Kidney (tissue), 14 donors: Measurements from ENCODE around the gene ARL15. TPM values are rescaled to one million over a fixed set of nuclear protein-coding genes. Genes with fewer than 3 reads are reported as not detected.

Source experiments
- DNase-seq, 5 donors: peaks; one replicate each; pipeline ENCODE4 v3.0.0-alpha.2; 2013 to 2020
- FAIRE-seq: peaks from 2 replicates; lab custom pipeline; 2012; peaks lifted over from hg19 to GRCh38; lab: Jason Lieb, UNC
- H3K27ac ChIP-seq, 2 donors: one replicate each; pipeline ENCODE4 v1.7.0; 2013; ENCODE audit warnings: low read depth in 2 of 2, low read length in 2 of 2, inconsistent platforms in 1 of 2
- H3K27me3 ChIP-seq: one replicate; pipeline ENCODE4 v1.7.1; 2013; ENCODE audit warnings: low read length, inconsistent platforms; ENCODE audit not compliant: control insufficient read depth, insufficient read depth
- H3K36me3 ChIP-seq, 3 donors: one replicate each; pipeline versions ENCODE4 v1.7.0 to v1.7.1; 2013; ENCODE audit warnings: low read length in 3 of 3, control low read depth in 1 of 3, inconsistent platforms in 1 of 3; ENCODE audit not compliant: insufficient read depth in 3 of 3, control insufficient read depth in 2 of 3
- H3K4me1 ChIP-seq, 3 donors: one replicate each; pipeline versions ENCODE4 v1.7.0 to v1.7.1; 2013; ENCODE audit warnings: low read length in 3 of 3, inconsistent platforms in 1 of 3, low read depth in 1 of 3; ENCODE audit not compliant: control insufficient read depth in 2 of 3, insufficient read depth in 2 of 3
- H3K4me3 ChIP-seq, 3 donors: one replicate each; pipeline versions ENCODE4 v1.7.0 to v1.8.1; 2013; ENCODE audit warnings: low read length in 3 of 3, control low read depth in 1 of 3, inconsistent platforms in 1 of 3
- H3K9ac ChIP-seq, 3 donors: one replicate each; pipeline versions ENCODE4 v1.7.0 to v1.7.1; 2013; ENCODE audit warnings: low read length in 3 of 3, control low read depth in 1 of 3, inconsistent platforms in 1 of 3
- H3K9me3 ChIP-seq, 3 donors: one replicate each; pipeline versions ENCODE4 v1.7.0 to v1.7.1; 2013; ENCODE audit warnings: low read length in 3 of 3, control low read depth in 1 of 3, inconsistent platforms in 1 of 3; ENCODE audit not compliant: control insufficient read depth in 2 of 3, insufficient read depth in 1 of 3
- intact Hi-C: fragments of 100-400 bp; cut with DNase I; formaldehyde crosslinking; loops from one replicate; pipeline ENCODE4 v1.11.1; 2022
- polyA plus RNA-seq: library from polyadenylated mRNA; stranded (reverse); fragments of 350-450 nt; fragmentation: Illumina TruSeq; extraction: RNeasy Lipid Tissue Mini Kit (QIAGEN cat#74804); gene quantifications from one replicate; pipeline ENCODE4 v1.2.3, GENCODE V29; 2014; ENCODE audit warnings: low read depth, low replicate concordance; ENCODE audit not compliant: insufficient read depth
- total RNA-seq: library from RNA; stranded (reverse); fragmentation: NEBNext Ultra II Directional; extraction: Animal tissue kit (Norgen Biotek cat#: 25700); gene quantifications from one replicate; pipeline ENCODE4 v1.2.1, GENCODE V29; 2021
- TF ChIP-seq, protein P1 (sequence below): IDR thresholded peaks from 3 replicates; pipeline ENCODE4 v1.5.1; 2012; ENCODE audit warnings: mild to moderate bottlenecking, moderate library complexity, borderline replicate concordance; ENCODE audit not compliant: insufficient read depth; ENCODE audit errors: extremely low read depth
- donor health status: control.
- donor health status: control.
- donor health status: control.
- donor health status: control.
- donor health status: control.
- donor health status: DM: yes; HTN: yes; CAD: no.
- donor health status: Normal renal cell carcinoma (clear cell type).

Gene ARL15
- total and polyA plus RNA-seq, 2 donors from 2014 or later = 21.1 to 36.6 TPM

DNA sequence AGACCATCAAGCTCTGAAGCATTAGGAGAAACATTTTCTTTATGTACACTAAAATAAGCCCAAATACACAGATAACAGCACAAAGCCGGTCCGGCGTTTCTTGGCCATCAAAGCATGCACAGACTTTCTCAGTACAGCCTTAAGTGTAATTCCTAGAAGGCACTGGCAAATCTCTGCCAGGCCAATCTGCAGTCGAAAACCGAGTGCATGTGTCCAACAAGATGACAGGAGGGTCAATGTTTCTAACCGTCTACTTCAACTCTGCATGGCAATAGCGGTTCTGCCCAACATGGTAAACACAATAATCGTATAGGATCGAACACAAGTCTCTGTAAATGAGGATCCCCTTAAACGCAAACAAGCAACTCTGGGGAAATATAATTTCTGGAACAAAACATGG, 1.1 kb downstream of the ARL15 start:
- TF ChIP-seq, protein P1, sequence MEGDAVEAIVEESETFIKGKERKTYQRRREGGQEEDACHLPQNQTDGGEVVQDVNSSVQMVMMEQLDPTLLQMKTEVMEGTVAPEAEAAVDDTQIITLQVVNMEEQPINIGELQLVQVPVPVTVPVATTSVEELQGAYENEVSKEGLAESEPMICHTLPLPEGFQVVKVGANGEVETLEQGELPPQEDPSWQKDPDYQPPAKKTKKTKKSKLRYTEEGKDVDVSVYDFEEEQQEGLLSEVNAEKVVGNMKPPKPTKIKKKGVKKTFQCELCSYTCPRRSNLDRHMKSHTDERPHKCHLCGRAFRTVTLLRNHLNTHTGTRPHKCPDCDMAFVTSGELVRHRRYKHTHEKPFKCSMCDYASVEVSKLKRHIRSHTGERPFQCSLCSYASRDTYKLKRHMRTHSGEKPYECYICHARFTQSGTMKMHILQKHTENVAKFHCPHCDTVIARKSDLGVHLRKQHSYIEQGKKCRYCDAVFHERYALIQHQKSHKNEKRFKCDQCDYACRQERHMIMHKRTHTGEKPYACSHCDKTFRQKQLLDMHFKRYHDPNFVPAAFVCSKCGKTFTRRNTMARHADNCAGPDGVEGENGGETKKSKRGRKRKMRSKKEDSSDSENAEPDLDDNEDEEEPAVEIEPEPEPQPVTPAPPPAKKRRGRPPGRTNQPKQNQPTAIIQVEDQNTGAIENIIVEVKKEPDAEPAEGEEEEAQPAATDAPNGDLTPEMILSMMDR = no peak
- intact Hi-C loops = loop anchor here (10.0 kb wide), 1 partner anchor 54 kb away; no protein-coding TSS in a partner anchor
- Histone ChIP-seq H3K36me3 (no peaks in the 10 kb centered on the region), H3K4me1 (peaks cover 0 to 6% (median 2%) of the 10 kb centered on the region in 3 donors), H3K9ac (peak overlapping the region; percentile 68 to 93 (median 82)), H3K27me3 (no peaks in the 10 kb centered on the region), H3K9me3 (no peaks in the 10 kb centered on the region), H3K27ac (no peak overlapping the region), H3K4me3 (peak overlapping the region; percentile 81 to 94 (median 91))
- FAIRE-seq (no peak), DNase-seq (peak in 3 of 5 donors; percentile 29 to 41 (median 35))

DNA sequence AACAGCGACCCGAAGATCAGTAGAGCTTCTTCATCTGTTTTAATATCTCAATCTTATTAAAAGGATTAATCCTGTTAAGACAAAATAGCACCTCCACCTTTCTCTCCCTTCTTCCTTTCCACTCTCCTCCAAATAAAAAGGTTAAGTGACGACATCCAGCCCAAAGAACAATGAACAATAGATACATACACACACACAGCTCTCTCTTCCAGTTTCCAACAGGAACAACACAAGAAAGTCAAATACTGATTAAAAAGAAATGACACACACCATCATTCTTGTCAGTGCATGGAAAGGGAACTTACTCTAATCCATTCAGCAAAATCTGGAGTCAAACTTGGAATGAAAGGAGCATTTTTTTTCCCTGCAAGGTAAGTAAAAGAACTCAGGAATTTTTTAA, 2.8 kb downstream of the ARL15 start:
- H3K27me3 ChIP-seq = no peaks in the 10 kb centered on the region
- H3K4me3 ChIP-seq = no peak overlapping the region
- DNase-seq (no peak), FAIRE-seq (no peak)
- peaks cover 0 to 6% (median 2%) of the 10 kb centered on the region in 3 donors for H3K4me1 ChIP-seq
- H3K36me3 ChIP-seq = no peaks in the 10 kb centered on the region
- TF ChIP-seq, protein P1 = no peak
- intact Hi-C loops = loop anchor here (10.0 kb wide), 1 partner anchor 53 kb away; no protein-coding TSS in a partner anchor
- H3K9me3 ChIP-seq = no peaks in the 10 kb centered on the region
- no peak overlapping the region for H3K9ac ChIP-seq
- H3K27ac ChIP-seq = no peak overlapping the region

DNA sequence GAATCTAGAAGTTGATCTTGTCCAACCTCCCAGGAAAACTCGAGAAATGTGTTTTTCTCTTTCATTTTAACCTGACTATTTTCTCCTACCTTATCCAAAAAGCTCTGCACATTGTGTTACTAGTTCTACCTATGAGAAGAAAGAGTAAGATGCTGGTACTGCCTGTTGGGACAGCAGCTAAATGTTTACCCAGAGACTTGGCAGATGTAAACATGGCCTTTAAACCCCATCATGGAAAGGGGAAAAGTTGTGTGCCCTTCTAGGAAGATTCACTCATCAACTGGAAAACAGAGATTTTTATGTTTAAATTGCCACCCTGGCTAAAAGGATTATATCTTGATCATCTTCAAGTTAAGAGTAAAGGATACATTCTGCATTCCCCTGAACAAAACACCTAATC, 3.5 kb downstream of the ARL15 start:
- TF ChIP-seq, protein P1 = no peak
- intact Hi-C loops = loop anchor here (10.0 kb wide), 1 partner anchor 52 kb away; no protein-coding TSS in a partner anchor
- no peak for DNase-seq

More for the DNA sequence above, 3.5 kb downstream of the ARL15 start:
- Histone ChIP-seq H3K27me3 (no peaks in the 10 kb centered on the region), H3K9me3 (no peaks in the 10 kb centered on the region), H3K4me3 (no peak overlapping the region), H3K36me3 (no peaks in the 10 kb centered on the region), H3K9ac (no peak overlapping the region), H3K27ac (no peak overlapping the region), H3K4me1 (peaks cover 0 to 7% (median 2%) of the 10 kb centered on the region in 3 donors)
- no peak for FAIRE-seq
